Nephron progenitor cell (in vitro differentiated cells): Measurements from ENCODE around the gene ZNF169.
"Not testable (repeated sequence)": the region's sequence is repeated elsewhere in the genome, so short reads cannot be mapped to it uniquely, and the experiment has no call there.

ENCODE experiments used
- DNase-seq: peaks from one replicate; pipeline ENCODE4 v3.0.0; 2021
- H3K27ac Mint-ChIP-seq: 2 replicates; pipeline ENCODE4 v1.8.0; 2021; ENCODE audit warnings: mild to moderate bottlenecking, moderate library complexity, mixed read lengths
- H3K27me3 Mint-ChIP-seq: 2 replicates; pipeline ENCODE4 v1.8.0; 2021; ENCODE audit warnings: mild to moderate bottlenecking, low read depth, mixed read lengths; ENCODE audit not compliant: poor library complexity
- H3K36me3 Mint-ChIP-seq: 2 replicates; pipeline ENCODE4 v1.8.0; 2021; ENCODE audit warnings: low read depth, mixed read lengths
- H3K4me1 Mint-ChIP-seq: 2 replicates; pipeline ENCODE4 v1.8.0; 2021; ENCODE audit warnings: mixed read lengths
- H3K4me3 Mint-ChIP-seq: 2 replicates; pipeline ENCODE4 v1.8.0; 2021; ENCODE audit warnings: mild to moderate bottlenecking, moderate library complexity, mixed read lengths
- H3K9me3 Mint-ChIP-seq: 2 replicates; pipeline ENCODE4 v1.8.0; 2021; ENCODE audit warnings: mild to moderate bottlenecking, moderate library complexity, mixed read lengths
- TF ChIP-seq, protein P1 (sequence below): fragments of 200-600 bp; sonication (generic); IDR thresholded peaks from 2 replicates; pipeline ENCODE4 v1.5.0; 2021; ENCODE audit warnings: antibody characterized with exemption

The ZNF169 gene

DNA sequence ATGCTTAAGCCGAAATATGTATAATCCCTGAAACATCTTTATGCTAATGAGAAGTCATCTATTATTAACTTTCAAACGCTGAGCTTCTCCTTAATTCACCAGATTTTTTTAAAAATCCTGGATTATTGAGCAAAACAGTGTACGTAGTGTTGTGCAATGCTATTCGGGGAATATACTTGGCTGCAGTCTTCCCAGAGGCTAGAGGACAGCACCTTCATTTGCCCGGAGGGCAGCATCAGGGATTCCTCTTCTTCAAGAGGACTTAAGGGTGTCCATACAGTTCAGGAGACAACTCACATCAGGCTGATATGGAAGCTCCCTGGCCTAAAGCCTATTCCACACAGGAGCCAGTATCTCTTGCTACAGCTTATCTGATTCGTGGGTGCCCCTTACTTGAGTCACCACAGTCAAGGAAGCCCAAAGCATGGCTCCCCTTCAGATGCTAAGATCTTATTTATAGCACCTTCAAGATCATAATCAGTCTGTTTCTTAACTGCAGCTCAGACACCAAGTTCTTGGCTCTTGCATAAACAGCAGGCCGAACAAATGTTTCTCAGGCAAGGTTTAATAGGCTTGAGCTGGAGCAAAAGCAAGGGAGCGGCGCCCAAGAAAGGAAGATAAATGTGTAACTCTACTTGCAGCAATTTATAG lies 40.0 kb downstream of the ZNF169 start:
- peaks cover 39% of the 10 kb centered on the region for H3K36me3 Mint-ChIP-seq
- H3K27me3 Mint-ChIP-seq = no peaks in the 10 kb centered on the region
- H3K27ac Mint-ChIP-seq = peak overlapping the region; percentile 68
- no peak for DNase-seq
- H3K9me3 Mint-ChIP-seq = no peaks in the 10 kb centered on the region
- TF ChIP-seq, protein P1, sequence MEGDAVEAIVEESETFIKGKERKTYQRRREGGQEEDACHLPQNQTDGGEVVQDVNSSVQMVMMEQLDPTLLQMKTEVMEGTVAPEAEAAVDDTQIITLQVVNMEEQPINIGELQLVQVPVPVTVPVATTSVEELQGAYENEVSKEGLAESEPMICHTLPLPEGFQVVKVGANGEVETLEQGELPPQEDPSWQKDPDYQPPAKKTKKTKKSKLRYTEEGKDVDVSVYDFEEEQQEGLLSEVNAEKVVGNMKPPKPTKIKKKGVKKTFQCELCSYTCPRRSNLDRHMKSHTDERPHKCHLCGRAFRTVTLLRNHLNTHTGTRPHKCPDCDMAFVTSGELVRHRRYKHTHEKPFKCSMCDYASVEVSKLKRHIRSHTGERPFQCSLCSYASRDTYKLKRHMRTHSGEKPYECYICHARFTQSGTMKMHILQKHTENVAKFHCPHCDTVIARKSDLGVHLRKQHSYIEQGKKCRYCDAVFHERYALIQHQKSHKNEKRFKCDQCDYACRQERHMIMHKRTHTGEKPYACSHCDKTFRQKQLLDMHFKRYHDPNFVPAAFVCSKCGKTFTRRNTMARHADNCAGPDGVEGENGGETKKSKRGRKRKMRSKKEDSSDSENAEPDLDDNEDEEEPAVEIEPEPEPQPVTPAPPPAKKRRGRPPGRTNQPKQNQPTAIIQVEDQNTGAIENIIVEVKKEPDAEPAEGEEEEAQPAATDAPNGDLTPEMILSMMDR = no peak
- peaks cover under 1% of the 10 kb centered on the region for H3K4me1 Mint-ChIP-seq
- no peak overlapping the region for H3K4me3 Mint-ChIP-seq

DNA sequence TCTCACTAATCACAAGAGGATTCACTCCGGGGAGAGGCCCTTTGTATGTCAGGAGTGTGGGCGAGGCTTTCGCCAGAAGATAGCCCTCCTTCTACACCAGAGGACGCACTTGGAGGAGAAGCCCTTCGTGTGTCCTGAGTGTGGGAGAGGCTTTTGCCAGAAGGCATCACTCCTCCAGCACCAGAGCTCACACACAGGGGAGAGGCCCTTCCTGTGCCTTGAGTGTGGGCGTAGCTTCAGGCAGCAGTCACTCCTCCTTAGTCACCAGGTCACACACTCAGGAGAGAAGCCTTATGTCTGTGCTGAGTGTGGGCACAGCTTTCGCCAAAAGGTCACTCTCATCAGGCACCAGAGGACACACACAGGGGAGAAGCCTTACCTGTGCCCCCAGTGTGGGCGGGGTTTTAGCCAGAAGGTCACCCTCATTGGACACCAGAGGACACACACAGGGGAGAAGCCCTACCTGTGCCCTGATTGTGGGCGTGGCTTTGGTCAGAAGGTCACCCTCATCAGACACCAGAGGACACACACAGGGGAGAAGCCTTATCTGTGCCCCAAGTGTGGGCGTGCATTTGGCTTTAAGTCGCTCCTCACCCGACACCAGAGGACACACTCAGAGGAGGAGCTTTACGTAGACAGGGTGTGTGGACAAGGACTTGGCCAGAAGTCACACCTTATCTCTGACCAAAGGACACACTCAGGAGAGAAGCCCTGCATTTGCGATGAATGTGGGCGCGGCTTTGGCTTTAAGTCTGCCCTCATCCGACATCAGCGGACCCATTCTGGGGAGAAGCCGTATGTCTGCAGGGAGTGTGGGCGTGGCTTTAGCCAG lies 41.6 kb downstream of the ZNF169 start:
- H3K27ac Mint-ChIP-seq = no peak overlapping the region
- peaks cover 39% of the 10 kb centered on the region for H3K36me3 Mint-ChIP-seq
- no peaks in the 10 kb centered on the region for H3K27me3 Mint-ChIP-seq
- no peak for DNase-seq
- TF ChIP-seq, protein P1 = no peak
- H3K4me1 Mint-ChIP-seq = peaks cover 6% of the 10 kb centered on the region
- no peaks in the 10 kb centered on the region for H3K9me3 Mint-ChIP-seq
- H3K4me3 Mint-ChIP-seq = no peak overlapping the region

DNA sequence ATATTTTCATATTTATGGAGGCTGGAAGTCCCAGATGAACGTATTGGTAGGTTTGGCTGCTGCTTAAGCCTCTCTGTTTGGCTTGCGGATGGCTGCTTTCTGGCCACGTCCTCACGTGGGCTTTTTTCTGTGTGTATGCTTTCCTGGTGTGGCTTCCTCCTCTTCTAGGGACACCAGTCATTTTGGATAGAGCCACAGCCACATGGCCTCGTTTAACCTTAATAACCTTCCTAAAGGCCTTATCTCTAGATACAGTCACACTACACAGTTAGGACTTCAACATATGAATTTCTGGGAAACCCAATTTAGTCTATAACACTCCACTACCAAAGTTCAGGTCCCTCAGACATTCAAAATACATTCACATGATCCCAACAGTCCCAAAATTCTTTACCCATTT lies 42.5 kb downstream of the ZNF169 start:
- Mint-ChIP-seq H3K4me1 (peaks cover 6% of the 10 kb centered on the region), H3K27ac (no peak overlapping the region), H3K27me3 (no peaks in the 10 kb centered on the region), H3K9me3 (no peaks in the 10 kb centered on the region), H3K36me3 (peaks cover 31% of the 10 kb centered on the region), H3K4me3 (no peak overlapping the region)
- TF ChIP-seq, protein P1 = no peak
- no peak for DNase-seq

DNA sequence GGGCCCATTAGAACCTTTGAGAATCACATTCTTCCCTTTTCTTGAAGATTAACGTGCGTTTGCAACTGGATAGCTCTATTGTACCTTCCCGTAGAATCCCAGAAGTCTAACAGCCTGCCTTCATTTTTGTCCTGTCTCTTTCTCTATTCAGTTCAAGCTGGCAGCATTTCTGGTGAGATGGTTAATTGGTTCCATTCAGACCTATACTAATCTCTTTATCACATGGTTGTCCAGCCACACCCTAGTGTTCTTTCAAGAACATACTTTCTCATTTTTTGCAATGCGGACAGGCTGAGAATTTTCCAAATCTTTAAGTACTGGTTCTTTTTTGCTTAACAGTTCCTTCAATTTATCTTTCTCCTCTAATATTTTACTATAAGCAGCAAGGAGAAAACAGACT lies 43.3 kb downstream of the ZNF169 start:
- no peak overlapping the region for H3K27ac Mint-ChIP-seq
- TF ChIP-seq, protein P1 = no peak
- no peak for DNase-seq
- no peaks in the 10 kb centered on the region for H3K27me3 Mint-ChIP-seq
- peaks cover 22% of the 10 kb centered on the region for H3K36me3 Mint-ChIP-seq
- H3K9me3 Mint-ChIP-seq = no peaks in the 10 kb centered on the region
- peaks cover 6% of the 10 kb centered on the region for H3K4me1 Mint-ChIP-seq
- no peak overlapping the region for H3K4me3 Mint-ChIP-seq

DNA sequence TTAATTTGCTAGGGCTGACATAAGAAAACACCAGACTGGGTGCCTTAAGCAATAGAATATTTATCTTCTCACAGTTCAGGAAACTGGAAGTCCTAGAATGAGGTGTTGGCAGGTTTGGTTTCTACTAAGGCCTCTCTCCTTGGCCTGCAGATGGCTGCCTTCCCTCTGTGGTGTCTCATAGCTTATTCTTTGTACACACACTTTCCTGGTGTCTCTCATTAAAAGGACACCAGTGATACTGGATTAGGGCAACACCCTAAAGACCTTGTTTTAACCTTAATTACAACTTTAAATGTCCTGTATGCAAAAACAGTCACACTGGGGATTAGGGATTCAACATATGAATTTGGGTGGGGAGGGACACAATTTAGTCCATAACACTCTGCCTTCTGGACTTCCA lies 44.2 kb downstream of the ZNF169 start:
- no peak overlapping the region for H3K27ac Mint-ChIP-seq
- H3K9me3 Mint-ChIP-seq = no peaks in the 10 kb centered on the region
- TF ChIP-seq, protein P1 = no peak

DNA sequence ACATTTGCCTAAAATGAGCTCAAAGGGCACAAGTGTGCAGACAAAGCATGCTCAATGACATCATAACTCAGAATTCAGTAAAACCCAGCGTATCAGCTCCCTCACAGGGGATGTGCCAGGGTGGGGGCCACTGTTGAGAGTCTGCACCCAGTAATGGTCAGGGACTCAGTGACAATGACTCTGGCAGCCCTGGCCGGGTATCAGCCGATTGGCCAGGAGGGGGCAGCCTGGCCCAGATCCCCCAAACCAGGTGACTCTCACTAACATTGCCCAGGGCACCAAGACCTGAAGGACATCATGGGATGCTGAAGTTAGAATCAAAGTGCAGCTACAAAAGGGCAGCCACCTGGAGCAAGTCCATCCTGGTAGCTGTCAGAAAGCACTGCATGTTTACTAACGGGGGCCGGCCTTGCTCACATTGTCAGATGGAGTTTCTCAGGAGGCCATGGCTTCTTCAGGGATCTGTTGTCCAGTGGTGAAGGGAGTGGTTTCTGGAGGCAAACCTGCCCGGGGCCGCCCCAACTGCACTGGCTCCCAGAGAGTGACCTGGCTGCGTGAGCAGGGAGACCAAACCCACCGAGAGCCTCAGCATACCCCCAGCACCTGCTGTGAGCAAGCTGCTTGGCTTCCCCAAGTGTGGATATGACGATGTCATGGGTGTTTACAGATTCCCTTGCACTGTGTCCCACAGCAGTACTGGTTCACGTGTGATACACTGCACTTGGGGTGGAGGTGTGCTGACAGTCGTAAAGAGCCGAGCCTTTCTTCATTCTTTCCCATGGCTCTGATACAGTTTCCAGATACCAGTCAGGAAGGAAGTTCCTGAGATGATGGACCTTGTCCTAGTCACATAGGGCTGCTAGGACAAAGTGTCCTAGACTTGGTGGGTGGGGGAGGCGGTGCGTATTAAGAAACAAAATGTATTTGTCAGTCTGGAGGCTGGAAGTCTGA lies 56.2 kb downstream of the ZNF169 start:
- H3K36me3 Mint-ChIP-seq, H3K9me3 Mint-ChIP-seq, H3K27ac Mint-ChIP-seq: not testable (repeated sequence)

More for the DNA sequence above, 44.2 kb downstream of the ZNF169 start:
- H3K4me1 Mint-ChIP-seq = peaks cover 6% of the 10 kb centered on the region
- no peak overlapping the region for H3K4me3 Mint-ChIP-seq
- DNase-seq = no peak
- no peaks in the 10 kb centered on the region for H3K27me3 Mint-ChIP-seq
- peaks cover 19% of the 10 kb centered on the region for H3K36me3 Mint-ChIP-seq

DNA sequence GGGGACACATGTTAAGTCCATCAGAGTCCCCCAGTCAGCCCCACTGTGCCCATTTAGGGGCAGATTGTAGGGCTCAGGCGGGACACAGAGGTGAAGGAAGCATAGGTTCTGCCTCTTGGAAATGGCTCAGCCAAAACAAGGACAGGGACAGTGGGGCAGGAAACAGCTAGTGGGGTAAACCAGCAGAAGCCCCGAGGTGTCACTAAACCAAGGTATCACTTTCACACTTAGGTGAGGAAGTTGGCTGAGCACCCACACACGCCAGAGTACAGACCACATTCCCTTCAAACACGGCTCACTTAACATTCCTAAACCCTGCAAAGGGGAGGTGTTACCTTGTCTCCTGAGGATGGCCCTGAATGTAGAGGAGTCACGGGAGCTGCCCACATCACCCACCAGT lies 57.1 kb downstream of the ZNF169 start:
- not testable (repeated sequence) for DNase-seq, H3K36me3 Mint-ChIP-seq, H3K9me3 Mint-ChIP-seq, H3K27ac Mint-ChIP-seq, H3K4me1 Mint-ChIP-seq, H3K4me3 Mint-ChIP-seq, H3K27me3 Mint-ChIP-seq

More for the DNA sequence above, 56.2 kb downstream of the ZNF169 start:
- not testable (repeated sequence) for H3K27me3 Mint-ChIP-seq, H3K4me1 Mint-ChIP-seq, DNase-seq, H3K4me3 Mint-ChIP-seq

DNA sequence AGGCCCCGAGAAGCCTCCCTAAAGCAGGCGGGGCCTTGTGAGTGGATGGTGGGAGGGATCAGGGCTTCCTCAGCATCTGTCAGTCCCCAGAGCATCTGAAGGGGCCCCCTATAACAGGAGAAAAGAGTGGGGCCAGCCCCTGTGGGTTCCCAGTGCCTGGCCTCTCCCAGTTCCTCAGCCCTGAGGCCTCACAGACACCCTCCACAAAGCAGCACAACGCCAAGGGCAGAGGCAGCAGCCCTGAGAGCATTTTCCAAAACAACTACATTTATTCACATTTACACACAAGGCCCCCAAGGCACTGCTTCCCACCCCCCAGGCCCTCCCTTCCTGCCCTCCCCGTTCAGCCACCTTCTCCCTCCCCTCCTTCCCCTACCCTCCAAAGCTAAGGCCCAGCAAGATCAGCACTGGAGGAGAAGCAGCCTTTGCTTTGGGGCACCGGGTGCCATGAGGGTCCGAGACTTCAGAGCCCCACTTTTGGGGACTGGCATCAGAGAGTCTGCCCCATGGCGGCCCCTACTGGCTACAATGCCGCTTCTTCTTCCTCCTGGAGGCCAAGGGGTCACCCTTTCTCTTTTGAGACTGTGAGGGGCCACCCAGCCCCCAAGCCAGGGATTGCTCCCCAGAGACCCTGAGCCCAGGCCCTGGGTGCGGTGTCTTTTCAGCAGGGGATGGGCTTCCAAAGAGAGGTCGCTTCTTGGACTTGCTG lies 59.0 kb downstream of the ZNF169 start:
- not testable (repeated sequence) for H3K4me1 Mint-ChIP-seq, H3K27ac Mint-ChIP-seq, H3K36me3 Mint-ChIP-seq

More for the DNA sequence above, 59.0 kb downstream of the ZNF169 start:
- not testable (repeated sequence) for H3K27me3 Mint-ChIP-seq, H3K4me3 Mint-ChIP-seq, DNase-seq, H3K9me3 Mint-ChIP-seq
